Loucy (cell line): Measurements from ENCODE around the gene SNX10.
A peak's percentile ranks its signal among the peaks of the same experiment; 100 is the strongest.

Source experiments
- H2AFZ ChIP-seq: fragments of 200-600 bp; sonication (generic); 2 replicates; pipeline ENCODE4 v1.6.0; 2016; ENCODE audit warnings: antibody characterized with exemption, mild to moderate bottlenecking, low read length, moderate library complexity
- H3F3A ChIP-seq: fragments of 200-600 bp; 2 replicates; pipeline ENCODE4 v1.6.0; 2016; ENCODE audit warnings: antibody characterized with exemption, low read depth, mild to moderate bottlenecking
- H3K27me3 ChIP-seq: fragments of 200-600 bp; sonication (generic); 2 replicates; pipeline ENCODE4 v1.6.1; 2014; ENCODE audit warnings: low read length, mild to moderate bottlenecking; ENCODE audit not compliant: insufficient read depth, poor library complexity, severe bottlenecking
- H3K36me3 ChIP-seq: fragments of 200-600 bp; sonication (generic); 2 replicates; pipeline ENCODE4 v1.6.1; 2016; ENCODE audit warnings: low read length; ENCODE audit not compliant: insufficient read depth
- H3K4me1 ChIP-seq: fragments of 200-600 bp; sonication (generic); 2 replicates; pipeline ENCODE4 v1.5.1; 2014; ENCODE audit warnings: low read length, mild to moderate bottlenecking; ENCODE audit not compliant: insufficient read depth, poor library complexity, severe bottlenecking
- H3K4me2 ChIP-seq: fragments of 200-600 bp; sonication (generic); 2 replicates; pipeline ENCODE4 v1.6.0; 2014; ENCODE audit warnings: antibody characterized with exemption, low read length, low read depth, mild to moderate bottlenecking; ENCODE audit not compliant: poor library complexity, severe bottlenecking
- H3K4me3 ChIP-seq: fragments of 200-600 bp; sonication (generic); 2 replicates; pipeline ENCODE4 v1.5.1; 2014; ENCODE audit warnings: low read length, mild to moderate bottlenecking, mixed read lengths; ENCODE audit not compliant: poor library complexity, severe bottlenecking
- H3K79me2 ChIP-seq: fragments of 200-600 bp; sonication (generic); 2 replicates; pipeline ENCODE4 v1.6.1; 2014; ENCODE audit warnings: low read length; ENCODE audit not compliant: insufficient read depth
- H3K9ac ChIP-seq: fragments of 200-600 bp; sonication (generic); 2 replicates; pipeline ENCODE4 v1.6.0; 2014; ENCODE audit warnings: mild to moderate bottlenecking, low read depth, low read length, moderate library complexity; ENCODE audit not compliant: poor library complexity, severe bottlenecking
- H3K9me2 ChIP-seq: fragments of 200-600 bp; sonication (generic); replicated peaks from 2 replicates; pipeline ENCODE4 v1.6.1; 2016; ENCODE audit warnings: low read depth, low read length, mixed read lengths
- H3K9me3 ChIP-seq: fragments of 200-600 bp; sonication (generic); 2 replicates; pipeline ENCODE4 v1.6.1; 2014; ENCODE audit warnings: mild to moderate bottlenecking, antibody characterized with exemption, low read length, low read depth; ENCODE audit not compliant: insufficient read depth
- H4K20me1 ChIP-seq: fragments of 200-600 bp; sonication (generic); 2 replicates; pipeline ENCODE4 v1.6.0; 2014; ENCODE audit warnings: antibody characterized with exemption, low read length, mild to moderate bottlenecking; ENCODE audit not compliant: insufficient read depth, poor library complexity, severe bottlenecking
- EZH2phosphoT487 ChIP-seq: fragments of 200-600 bp; IDR thresholded peaks from 2 replicates; pipeline ENCODE4 v1.6.1; 2018; ENCODE audit warnings: antibody characterized with exemption, mild to moderate bottlenecking, moderate library complexity, borderline replicate concordance
- TF ChIP-seq, protein P1 (sequence below): fragments of 200-600 bp; sonication (generic); conservative IDR thresholded peaks from 2 replicates; pipeline ENCODE4 v1.5.1; 2014; ENCODE audit warnings: mild to moderate bottlenecking, antibody characterized with exemption, low read length

SNX10 gene

DNA sequence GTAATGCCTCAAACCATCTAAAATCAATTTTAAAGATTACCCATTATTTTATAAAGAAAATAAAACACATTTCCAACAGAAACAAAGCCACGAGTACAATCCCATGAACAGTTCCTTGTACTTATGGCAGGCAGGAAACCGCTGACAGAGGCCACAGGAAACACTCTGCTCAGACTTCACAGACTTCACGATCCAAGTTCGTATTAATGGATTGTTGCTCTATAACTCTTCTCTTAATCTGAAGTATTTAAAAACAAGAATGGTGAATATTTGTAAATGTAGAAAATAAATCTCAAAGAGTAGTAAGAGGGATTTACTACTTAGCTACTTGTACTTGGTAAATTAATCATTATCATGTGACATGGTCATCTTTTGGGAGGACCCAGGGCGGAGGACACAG, 78.3 kb downstream of the SNX10 start:
- no peaks in the 10 kb centered on the region for H3K9me3 ChIP-seq
- peak overlapping the region; percentile 94 for H3K9ac ChIP-seq
- H3K4me3 ChIP-seq: peak overlapping the region; percentile 74
- peaks cover 49% of the 10 kb centered on the region for H3K79me2 ChIP-seq
- no peaks in the 10 kb centered on the region for H3K9me2 ChIP-seq
- H2AFZ ChIP-seq: peak overlapping the region; percentile 9; the same call in 1 of the 2 replicates
- peaks cover 29% of the 10 kb centered on the region; the same call in 1 of the 2 replicates for H3K36me3 ChIP-seq
- 0 out of 2 replicates have a peak, but pooled peaks cover 2% of the 10 kb centered on the region for H3F3A ChIP-seq
- H3K4me1 ChIP-seq: peaks cover 52% of the 10 kb centered on the region
- H4K20me1 ChIP-seq: no peaks in the 10 kb centered on the region
- H3K4me2 ChIP-seq: peak overlapping the region; percentile 96
- TF ChIP-seq, protein P1, sequence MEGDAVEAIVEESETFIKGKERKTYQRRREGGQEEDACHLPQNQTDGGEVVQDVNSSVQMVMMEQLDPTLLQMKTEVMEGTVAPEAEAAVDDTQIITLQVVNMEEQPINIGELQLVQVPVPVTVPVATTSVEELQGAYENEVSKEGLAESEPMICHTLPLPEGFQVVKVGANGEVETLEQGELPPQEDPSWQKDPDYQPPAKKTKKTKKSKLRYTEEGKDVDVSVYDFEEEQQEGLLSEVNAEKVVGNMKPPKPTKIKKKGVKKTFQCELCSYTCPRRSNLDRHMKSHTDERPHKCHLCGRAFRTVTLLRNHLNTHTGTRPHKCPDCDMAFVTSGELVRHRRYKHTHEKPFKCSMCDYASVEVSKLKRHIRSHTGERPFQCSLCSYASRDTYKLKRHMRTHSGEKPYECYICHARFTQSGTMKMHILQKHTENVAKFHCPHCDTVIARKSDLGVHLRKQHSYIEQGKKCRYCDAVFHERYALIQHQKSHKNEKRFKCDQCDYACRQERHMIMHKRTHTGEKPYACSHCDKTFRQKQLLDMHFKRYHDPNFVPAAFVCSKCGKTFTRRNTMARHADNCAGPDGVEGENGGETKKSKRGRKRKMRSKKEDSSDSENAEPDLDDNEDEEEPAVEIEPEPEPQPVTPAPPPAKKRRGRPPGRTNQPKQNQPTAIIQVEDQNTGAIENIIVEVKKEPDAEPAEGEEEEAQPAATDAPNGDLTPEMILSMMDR: no peak
- TF ChIP-seq EZH2phosphoT487: no peak
- H3K27me3 ChIP-seq: no peaks in the 10 kb centered on the region

DNA sequence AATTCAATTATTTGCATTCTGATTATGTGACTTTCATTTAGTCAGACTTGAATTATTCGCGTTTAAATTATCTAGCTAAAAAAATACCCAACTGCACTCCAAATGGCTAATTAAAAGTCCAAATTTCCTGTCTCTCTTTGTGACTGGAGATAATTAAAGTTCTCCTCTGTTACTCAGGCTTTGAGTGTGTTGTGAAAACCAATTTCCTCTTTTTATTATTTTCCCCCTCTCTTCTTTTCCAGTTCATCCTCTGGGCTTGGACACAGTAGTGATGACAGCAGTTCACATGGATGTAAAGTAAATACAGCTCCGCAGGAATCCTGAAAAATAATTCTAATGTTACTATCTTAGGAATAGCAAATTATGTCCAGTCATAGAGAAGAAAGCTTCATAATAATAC, 80.6 kb downstream of the SNX10 start:
- peak overlapping the region; percentile 96 for H3K4me2 ChIP-seq
- peaks cover 9% of the 10 kb centered on the region; the same call in 1 of the 2 replicates for H3K36me3 ChIP-seq
- peak overlapping the region; percentile 77 for H3K4me3 ChIP-seq
- H3K9me3 ChIP-seq: no peaks in the 10 kb centered on the region
- H3K9ac ChIP-seq: peak overlapping the region; percentile 94
- 0 out of 2 replicates have a peak, but pooled peaks cover 2% of the 10 kb centered on the region for H3F3A ChIP-seq
- no peaks in the 10 kb centered on the region for H3K27me3 ChIP-seq
- H2AFZ ChIP-seq: no peak overlapping the region
- H3K9me2 ChIP-seq: no peaks in the 10 kb centered on the region
- peaks cover 62% of the 10 kb centered on the region for H3K4me1 ChIP-seq
- TF ChIP-seq EZH2phosphoT487: no peak
- TF ChIP-seq, protein P1: no peak
- H3K79me2 ChIP-seq: peaks cover 63% of the 10 kb centered on the region
- H4K20me1 ChIP-seq: no peaks in the 10 kb centered on the region

DNA sequence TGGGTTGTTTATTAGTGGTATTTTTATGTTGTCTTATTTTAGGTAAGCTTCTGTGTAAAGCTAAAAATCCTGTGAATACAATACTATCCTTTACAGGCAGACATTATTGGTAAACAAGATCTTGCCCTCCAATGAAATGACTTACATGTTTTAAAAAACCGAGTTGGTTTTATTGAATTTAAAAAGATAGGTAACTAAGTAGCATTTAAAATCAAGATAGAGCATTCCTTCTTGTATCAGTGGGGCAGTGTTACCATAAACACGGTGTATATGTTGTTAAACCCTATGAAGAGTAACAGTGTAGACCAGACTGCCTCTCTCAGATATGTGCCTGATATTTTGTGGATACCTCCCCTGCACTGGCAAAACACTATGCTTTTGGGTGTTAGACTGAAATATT, 81.0 kb downstream of the SNX10 start:
- no peak overlapping the region for H2AFZ ChIP-seq
- H3K36me3 ChIP-seq: peaks cover 5% of the 10 kb centered on the region; the same call in 1 of the 2 replicates
- peaks cover 64% of the 10 kb centered on the region for H3K4me1 ChIP-seq
- H3K9me3 ChIP-seq: no peaks in the 10 kb centered on the region
- H3K27me3 ChIP-seq: no peaks in the 10 kb centered on the region
- no peaks in the 10 kb centered on the region for H4K20me1 ChIP-seq
- H3K4me2 ChIP-seq: peak overlapping the region; percentile 96
- H3K4me3 ChIP-seq: peak overlapping the region; percentile 77
- TF ChIP-seq EZH2phosphoT487: no peak
- TF ChIP-seq, protein P1: no peak
- no peaks in the 10 kb centered on the region for H3K9me2 ChIP-seq
- H3K9ac ChIP-seq: peak overlapping the region; percentile 94
- 0 out of 2 replicates have a peak, but pooled peaks cover 2% of the 10 kb centered on the region for H3F3A ChIP-seq
- peaks cover 63% of the 10 kb centered on the region for H3K79me2 ChIP-seq
